Urothelium cell line (cell line): Measurements from ENCODE around the gene PSME3IP1.

Experiments used
- DNase-seq: peaks from one replicate; pipeline ENCODE4 v3.0.0; 2011; ENCODE audit warnings: low spot score, mixed read lengths
- FAIRE-seq: peaks from 2 replicates; lab custom pipeline; 2011; peaks lifted over from hg19 to GRCh38; lab: Jason Lieb, UNC

PSME3IP1 gene

GRCh38 chr16:57172721-57173290, 13.0 kb downstream of the PSME3IP1 start:
- FAIRE-seq = no peak
- DNase-seq = no peak

GRCh38 chr16:57169327-57169726, 16.5 kb downstream of the PSME3IP1 start:
- FAIRE-seq (no peak), DNase-seq (no peak)

GRCh38 chr16:57167953-57168352, 17.9 kb downstream of the PSME3IP1 start:
- DNase-seq (no peak), FAIRE-seq (no peak)

GRCh38 chr16:57167538-57167937, 18.3 kb downstream of the PSME3IP1 start:
- DNase-seq (no peak), FAIRE-seq (no peak)

- no peak for FAIRE-seq
Measured at GRCh38 chr16:57166951-57167350, 18.9 kb downstream of the PSME3IP1 start.

GRCh38 chr16:57166451-57166850, 19.4 kb downstream of the PSME3IP1 start:
- DNase-seq (no peak), FAIRE-seq (no peak)

More at GRCh38 chr16:57166951-57167350, 18.9 kb downstream of the PSME3IP1 start:
- no peak for DNase-seq

- no peak for DNase-seq
- FAIRE-seq = no peak
Measured at GRCh38 chr16:57165938-57166337, 19.9 kb downstream of the PSME3IP1 start.

GRCh38 chr16:57165483-57165882, 20.4 kb downstream of the PSME3IP1 start:
- FAIRE-seq (no peak), DNase-seq (no peak)

GRCh38 chr16:57163842-57164241, 22.0 kb downstream of the PSME3IP1 start:
- no peak for FAIRE-seq
- no peak for DNase-seq

- no peak for DNase-seq
- no peak for FAIRE-seq
Measured at GRCh38 chr16:57159447-57159846, 26.4 kb downstream of the PSME3IP1 start.

GRCh38 chr16:57157533-57157932, 28.3 kb downstream of the PSME3IP1 start:
- no peak for DNase-seq
- no peak for FAIRE-seq

GRCh38 chr16:57156351-57156703, 29.5 kb downstream of the PSME3IP1 start:
- FAIRE-seq = no peak
- no peak for DNase-seq

- FAIRE-seq (no peak), DNase-seq (no peak)
Measured at GRCh38 chr16:57155702-57156350, 30.0 kb downstream of the PSME3IP1 start.

GRCh38 chr16:57153841-57154240, 32.0 kb downstream of the PSME3IP1 start:
- FAIRE-seq (no peak), DNase-seq (no peak)

GRCh38 chr16:57152096-57153093, 33.4 kb downstream of the PSME3IP1 start:
- FAIRE-seq = no peak
- DNase-seq = no peak

GRCh38 chr16:57151369-57151768, 34.5 kb downstream of the PSME3IP1 start:
- DNase-seq (no peak), FAIRE-seq (no peak)

GRCh38 chr16:57150682-57151330, 35.0 kb downstream of the PSME3IP1 start:
- FAIRE-seq (no peak), DNase-seq (no peak)

- FAIRE-seq (no peak), DNase-seq (no peak)
Measured at GRCh38 chr16:57149391-57149790, 36.4 kb downstream of the PSME3IP1 start.

GRCh38 chr16:57148481-57148880, 37.4 kb downstream of the PSME3IP1 start:
- FAIRE-seq = no peak

GRCh38 chr16:57147381-57148221, 38.2 kb downstream of the PSME3IP1 start:
- no peak for DNase-seq
- FAIRE-seq = peak; percentile 5

More at GRCh38 chr16:57148481-57148880, 37.4 kb downstream of the PSME3IP1 start:
- DNase-seq = no peak
